GM19452 (cell line): ENCODE measurements around the gene FBXW7.
A peak's percentile ranks its signal among the peaks of the same experiment; 100 is the strongest.

Source experiments
- ATAC-seq: cut with Tn5 transposase; IDR thresholded peaks from one replicate; pipeline ENCODE4 v1.9.1; 2021; ENCODE audit not compliant: unreplicated experiment

The FBXW7 gene

DNA sequence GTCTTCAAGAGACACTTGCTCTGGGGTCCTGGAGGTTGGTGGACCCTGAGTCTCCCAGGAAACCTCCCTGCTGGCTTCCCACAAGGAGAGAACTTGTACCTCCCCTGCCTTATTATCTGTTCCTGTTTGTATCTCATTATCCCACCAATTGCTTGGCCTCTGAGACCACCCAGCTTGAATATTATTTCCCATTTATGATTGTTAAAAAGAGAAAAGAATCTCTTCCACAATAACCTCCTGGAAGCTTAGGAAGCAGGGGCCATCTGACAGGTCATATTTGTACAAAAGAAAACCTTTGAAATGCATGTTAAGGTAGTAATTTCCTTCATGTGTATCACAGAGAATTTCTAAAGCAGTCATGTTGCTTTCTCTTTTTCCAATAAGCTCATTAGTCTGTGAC lies 239.5 kb downstream of the FBXW7 start:
- no peak for ATAC-seq

DNA sequence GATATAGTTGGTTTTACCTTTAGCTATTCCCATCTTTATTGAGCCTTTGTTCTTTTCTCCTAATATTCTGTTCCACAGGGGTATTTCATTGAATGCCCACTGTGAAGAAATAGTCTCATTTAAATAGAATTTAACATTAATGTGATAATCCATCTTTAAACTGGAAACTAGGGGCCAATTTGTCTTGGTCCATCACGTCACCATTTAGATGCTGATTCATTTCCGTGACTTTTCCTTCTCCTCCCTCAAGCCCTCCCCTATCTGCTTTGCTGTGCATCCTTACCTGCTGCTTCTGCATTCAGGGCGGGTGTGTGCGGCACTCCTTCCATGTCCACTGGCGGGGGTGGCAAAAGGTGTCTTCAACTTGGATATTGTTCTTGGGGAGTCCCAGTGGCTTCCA lies 241.1 kb downstream of the FBXW7 start:
- no peak for ATAC-seq

- ATAC-seq, result no peak
These were observed 241.6 kb downstream of the FBXW7 start for GRCh38 chr4:152294331-152294730.

DNA sequence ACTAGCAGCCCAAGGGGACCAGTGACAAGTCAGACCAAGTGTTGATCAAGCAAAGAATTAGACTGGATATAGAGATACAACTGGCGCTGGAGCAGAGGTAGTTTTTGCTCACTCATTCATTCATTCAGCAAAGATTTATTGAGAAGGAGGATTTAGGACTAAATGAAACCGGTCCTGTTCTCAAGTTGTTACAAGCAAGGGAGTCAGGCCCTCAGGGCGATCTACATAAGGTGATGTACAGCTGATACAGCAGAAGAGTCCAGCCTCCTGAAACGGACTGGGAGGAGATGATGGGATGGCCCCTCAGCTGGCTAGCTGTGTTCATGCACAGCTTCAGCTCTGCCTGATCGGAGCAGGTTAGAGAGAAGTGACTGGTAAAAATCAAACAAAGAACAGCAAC lies 242.4 kb downstream of the FBXW7 start:
- ATAC-seq, result no peak

- ATAC-seq, result no peak
These were observed 245.4 kb downstream of the FBXW7 start for GRCh38 chr4:152290366-152290921.

GRCh38 chr4:152289941-152290340 lies 246.0 kb downstream of the FBXW7 start:
- no peak for ATAC-seq

- no peak for ATAC-seq
These were observed 246.4 kb downstream of the FBXW7 start for GRCh38 chr4:152289541-152289940.

- no peak for ATAC-seq
These were observed 252.0 kb downstream of the FBXW7 start for GRCh38 chr4:152283801-152284470.

DNA sequence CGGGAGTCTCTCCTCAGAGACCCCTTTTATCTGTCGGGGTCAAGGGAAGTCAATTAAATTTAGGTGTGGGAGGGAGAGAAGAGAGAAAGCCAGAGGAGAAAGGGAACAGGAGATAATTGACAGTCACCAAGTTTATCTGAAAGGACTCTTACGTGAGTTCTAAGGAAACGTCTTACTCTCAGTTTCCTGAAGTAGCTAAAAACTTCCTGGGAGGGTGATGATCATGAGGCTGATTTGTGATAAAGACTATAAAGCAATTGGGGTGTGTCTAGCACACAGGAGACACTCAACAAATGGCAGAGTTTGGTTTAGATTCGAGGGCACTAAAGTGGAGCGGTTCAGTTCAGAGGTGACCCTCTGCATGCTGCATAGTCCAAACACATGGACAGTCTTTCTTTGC lies 254.1 kb downstream of the FBXW7 start:
- ATAC-seq, result no peak

DNA sequence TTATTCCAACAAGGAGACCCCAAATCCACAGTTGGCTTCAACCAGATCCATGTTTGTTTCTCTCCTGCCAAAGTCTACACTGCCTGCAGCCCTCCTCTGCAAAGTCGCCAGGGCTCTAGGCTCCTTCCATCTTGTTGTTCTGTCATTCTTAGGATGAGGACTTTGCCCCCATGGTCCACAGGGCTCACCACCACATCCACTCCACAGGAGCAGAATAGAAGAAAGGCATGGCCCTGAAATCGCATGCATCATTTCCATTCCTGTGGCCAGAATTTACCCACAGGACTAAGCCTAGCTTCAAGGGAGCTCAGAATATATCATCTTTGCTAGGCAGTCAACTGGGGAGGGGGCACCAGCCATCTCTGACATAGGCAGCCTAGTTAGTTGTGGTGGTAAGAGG lies 254.7 kb downstream of the FBXW7 start:
- no peak for ATAC-seq

GRCh38 chr4:152279234-152279566 lies 256.7 kb downstream of the FBXW7 start:
- ATAC-seq, result no peak

DNA sequence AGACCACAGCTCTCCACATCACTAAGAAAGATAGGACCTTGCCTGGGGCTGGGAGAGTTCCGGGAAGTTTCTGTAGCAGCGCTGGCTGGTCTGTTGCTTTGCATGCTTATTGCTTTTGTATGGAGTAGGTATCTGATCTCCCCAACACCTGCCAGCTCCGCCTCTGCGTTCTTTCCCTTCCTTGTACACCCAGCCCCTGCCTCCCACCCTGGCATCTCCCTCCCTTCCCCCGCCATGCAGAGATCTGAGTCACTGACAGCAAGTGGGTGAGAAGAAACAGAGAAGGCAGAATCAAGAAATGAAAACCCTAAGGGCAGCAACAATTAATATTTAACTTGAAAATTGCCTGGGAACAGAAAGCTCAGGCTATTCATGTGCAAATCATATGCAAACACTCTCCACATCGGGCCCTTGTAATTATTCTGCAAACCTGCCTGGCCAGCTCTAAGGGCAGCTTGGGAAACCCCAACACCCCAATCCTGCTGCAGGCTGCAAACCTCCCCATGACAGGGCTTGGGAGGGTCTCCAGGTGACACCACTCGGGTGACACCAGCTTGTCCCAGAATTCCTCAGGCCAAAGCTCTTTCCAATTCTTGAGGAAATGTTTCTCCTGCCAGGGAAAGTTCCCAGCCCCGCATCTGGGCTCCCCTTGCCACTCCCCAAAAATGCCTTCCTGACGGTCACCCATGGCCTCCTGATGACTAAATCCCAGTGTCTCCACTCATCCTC lies 257.2 kb downstream of the FBXW7 start:
- ATAC-seq, result peak; percentile 86

GRCh38 chr4:152278172-152278504 lies 257.8 kb downstream of the FBXW7 start:
- peak; percentile 29 for ATAC-seq

- no peak for ATAC-seq
These were observed 258.6 kb downstream of the FBXW7 start for GRCh38 chr4:152277333-152277732.

- no peak for ATAC-seq
These were observed 262.5 kb downstream of the FBXW7 start for GRCh38 chr4:152273343-152273742.
